Erythroblast (primary cell): ENCODE data around the gene RBM5.

ENCODE experiments used
- GATA1 ChIP-seq: IDR thresholded peaks from 2 replicates; pipeline ENCODE4 v1.6.1; 2011; ENCODE audit warnings: low read depth, mild to moderate bottlenecking, control low read depth, low read length, moderate library complexity
- POLR2A ChIP-seq: IDR thresholded peaks from 2 replicates; pipeline ENCODE4 v1.6.1; 2011; ENCODE audit warnings: mild to moderate bottlenecking, low read length

GRCh38 chr3:50122661-50123391, 34.1 kb downstream of the RBM5 start:
- TF ChIP-seq POLR2A: no peak
- TF ChIP-seq GATA1: no peak
